ENCODE data around the gene CHRNA9.

The CHRNA9 gene

GRCh38 chr4:40307627-40308497, 27.3 kb upstream of the CHRNA9 start:
- Histone ChIP-seq H3K9ac (peak overlapping the region; percentile 38), H4K20me1 (no peaks in the 10 kb centered on the region), H3K27me3 (no peaks in the 10 kb centered on the region), H3K9me3 (peaks cover 12% of the 10 kb centered on the region; the same call in 1 of the 2 replicates), H3K4me1 (peaks cover 92% of the 10 kb centered on the region), H3K36me3 (no peaks in the 10 kb centered on the region), H3K4me3 (0 out of 2 replicates have a peak overlapping the region, but pooled peaks have one; percentile 8), H3K4me2 (peak overlapping the region; percentile 69), H3K27ac (peak overlapping the region; percentile 85)
- 0 out of 2 replicates have a peak, but pooled peaks have one; percentile 38 for TF ChIP-seq Cebpa-rat (IDR thresholded peaks at IDR 0.05)

- Histone ChIP-seq H4K20me1 (no peaks in the 10 kb centered on the region), H3K27me3 (no peaks in the 10 kb centered on the region), H3K9ac (peak overlapping the region; percentile 38; the same call in 1 of the 2 replicates), H3K4me1 (peaks cover 85% of the 10 kb centered on the region), H3K4me3 (0 out of 2 replicates have a peak overlapping the region, but pooled peaks have one; percentile 8), H3K36me3 (no peaks in the 10 kb centered on the region), H3K4me2 (peak overlapping the region; percentile 69), H3K27ac (peak overlapping the region; percentile 85), H3K9me3 (peaks cover 11% of the 10 kb centered on the region; the same call in 1 of the 2 replicates)
- TF ChIP-seq Cebpa-rat (IDR thresholded peaks at IDR 0.05): no peak
Measured at GRCh38 chr4:40308528-40309122, 26.5 kb upstream of the CHRNA9 start.

- Histone ChIP-seq H3K4me2 (peak overlapping the region; percentile 69), H4K20me1 (no peaks in the 10 kb centered on the region), H3K27me3 (no peaks in the 10 kb centered on the region), H3K36me3 (no peaks in the 10 kb centered on the region), H3K4me3 (no peak overlapping the region), H3K27ac (no peak overlapping the region), H3K4me1 (peaks cover 78% of the 10 kb centered on the region), H3K9me3 (peaks cover 5% of the 10 kb centered on the region; the same call in 1 of the 2 replicates), H3K9ac (no peak overlapping the region; the same call in 1 of the 2 replicates)
- TF ChIP-seq Cebpa-rat (IDR thresholded peaks at IDR 0.05): no peak
Measured at GRCh38 chr4:40309250-40309774, 25.8 kb upstream of the CHRNA9 start.

GRCh38 chr4:40310225-40310624, 24.9 kb upstream of the CHRNA9 start:
- TF ChIP-seq Cebpa-rat (IDR thresholded peaks at IDR 0.05): no peak
- H4K20me1 ChIP-seq: no peaks in the 10 kb centered on the region
- H3K4me3 ChIP-seq: no peak overlapping the region
- H3K4me2 ChIP-seq: no peak overlapping the region
- H3K9ac ChIP-seq: no peak overlapping the region
- H3K9me3 ChIP-seq: no peaks in the 10 kb centered on the region
- H3K27me3 ChIP-seq: no peaks in the 10 kb centered on the region
- peaks cover 69% of the 10 kb centered on the region for H3K4me1 ChIP-seq
- H3K27ac ChIP-seq: no peak overlapping the region
- H3K36me3 ChIP-seq: no peaks in the 10 kb centered on the region

DNA sequence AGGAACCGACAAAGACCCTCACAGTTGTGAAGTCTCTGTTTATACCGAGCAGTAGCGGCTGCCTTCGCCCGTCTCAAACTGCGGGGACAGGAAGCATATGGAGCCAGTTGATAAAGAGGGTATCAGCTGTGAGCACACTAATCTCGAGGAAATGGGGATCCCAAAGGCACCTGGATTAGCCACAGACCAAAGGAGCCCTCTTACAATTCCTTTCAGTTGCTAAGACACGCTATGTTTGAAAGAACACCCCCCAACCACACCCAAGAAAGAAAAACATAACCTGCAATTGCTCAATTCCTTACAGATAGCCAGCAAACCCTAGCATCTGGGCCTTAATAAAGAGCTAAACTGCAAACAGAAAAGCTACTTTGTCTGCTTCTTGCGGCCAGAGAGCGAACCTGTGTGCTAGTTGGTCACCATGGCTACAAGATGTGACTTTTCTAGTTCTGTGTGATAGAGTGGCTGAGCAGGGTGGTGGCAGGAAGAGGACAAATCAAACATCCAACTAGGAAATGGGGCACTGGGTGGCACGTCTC, 23.3 kb upstream of the CHRNA9 start:
- H3K4me1 ChIP-seq: peaks cover 63% of the 10 kb centered on the region
- peak overlapping the region; percentile 63 for H3K4me2 ChIP-seq

GRCh38 chr4:40314951-40315350, 20.2 kb upstream of the CHRNA9 start:
- Histone ChIP-seq H3K9me3 (no peaks in the 10 kb centered on the region), H3K27ac (no peak overlapping the region), H3K4me1 (peaks cover 40% of the 10 kb centered on the region), H3K9ac (no peak overlapping the region), H3K36me3 (no peaks in the 10 kb centered on the region), H3K4me3 (no peak overlapping the region), H3K4me2 (no peak overlapping the region), H4K20me1 (no peaks in the 10 kb centered on the region), H3K27me3 (no peaks in the 10 kb centered on the region)
- TF ChIP-seq Cebpa-rat (IDR thresholded peaks at IDR 0.05): no peak

More for the DNA sequence above, 23.3 kb upstream of the CHRNA9 start:
- Histone ChIP-seq H3K9ac (peak overlapping the region; percentile 32; the same call in 1 of the 2 replicates), H3K9me3 (no peaks in the 10 kb centered on the region), H3K4me3 (no peak overlapping the region), H3K27me3 (no peaks in the 10 kb centered on the region), H3K36me3 (no peaks in the 10 kb centered on the region), H4K20me1 (no peaks in the 10 kb centered on the region), H3K27ac (peak overlapping the region; percentile 39; the same call in 1 of the 2 replicates)
- TF ChIP-seq Cebpa-rat (IDR thresholded peaks at IDR 0.05): 0 out of 2 replicates have a peak, but pooled peaks have one; percentile 49

GRCh38 chr4:40316333-40316781, 18.8 kb upstream of the CHRNA9 start:
- no peak overlapping the region for H3K4me3 ChIP-seq
- H3K4me1 ChIP-seq: peaks cover 32% of the 10 kb centered on the region
- no peak overlapping the region for H3K27ac ChIP-seq
- H3K4me2 ChIP-seq: peak overlapping the region; percentile 66
- H3K9ac ChIP-seq: peak overlapping the region; percentile 44; the same call in 1 of the 2 replicates
- no peaks in the 10 kb centered on the region for H3K27me3 ChIP-seq
- TF ChIP-seq Cebpa-rat (IDR thresholded peaks at IDR 0.05): no peak
- no peaks in the 10 kb centered on the region for H3K9me3 ChIP-seq
- H3K36me3 ChIP-seq: no peaks in the 10 kb centered on the region
- H4K20me1 ChIP-seq: no peaks in the 10 kb centered on the region

GRCh38 chr4:40316782-40317635, 18.1 kb upstream of the CHRNA9 start:
- no peaks in the 10 kb centered on the region for H4K20me1 ChIP-seq
- no peaks in the 10 kb centered on the region for H3K9me3 ChIP-seq
- H3K4me1 ChIP-seq: peaks cover 32% of the 10 kb centered on the region
- H3K4me3 ChIP-seq: peak overlapping the region; percentile 35
- TF ChIP-seq Cebpa-rat (IDR thresholded peaks at IDR 0.05): no peak
- no peaks in the 10 kb centered on the region for H3K36me3 ChIP-seq
- peak overlapping the region; percentile 28; the same call in 1 of the 2 replicates for H3K27ac ChIP-seq
- H3K9ac ChIP-seq: peak overlapping the region; percentile 44; the same call in 1 of the 2 replicates
- H3K27me3 ChIP-seq: no peaks in the 10 kb centered on the region
- peak overlapping the region; percentile 66 for H3K4me2 ChIP-seq

Data from BLaER1 (cell line).